K562 treated with DMSO at 1 percent for 4 hours (cell line): Measurements from ENCODE around the gene NAB2. TPM values are rescaled to one million over a fixed set of nuclear protein-coding genes. Genes with fewer than 3 reads are reported as not detected.

Source experiments
- total RNA-seq: library from RNA; unstranded; fragments of 300-600 nt; gene quantifications from 2 replicates; pipeline ENCODE4 v1.2.3, GENCODE V29; 2022; ENCODE audit not compliant: insufficient read depth

Gene NAB2, protein sequence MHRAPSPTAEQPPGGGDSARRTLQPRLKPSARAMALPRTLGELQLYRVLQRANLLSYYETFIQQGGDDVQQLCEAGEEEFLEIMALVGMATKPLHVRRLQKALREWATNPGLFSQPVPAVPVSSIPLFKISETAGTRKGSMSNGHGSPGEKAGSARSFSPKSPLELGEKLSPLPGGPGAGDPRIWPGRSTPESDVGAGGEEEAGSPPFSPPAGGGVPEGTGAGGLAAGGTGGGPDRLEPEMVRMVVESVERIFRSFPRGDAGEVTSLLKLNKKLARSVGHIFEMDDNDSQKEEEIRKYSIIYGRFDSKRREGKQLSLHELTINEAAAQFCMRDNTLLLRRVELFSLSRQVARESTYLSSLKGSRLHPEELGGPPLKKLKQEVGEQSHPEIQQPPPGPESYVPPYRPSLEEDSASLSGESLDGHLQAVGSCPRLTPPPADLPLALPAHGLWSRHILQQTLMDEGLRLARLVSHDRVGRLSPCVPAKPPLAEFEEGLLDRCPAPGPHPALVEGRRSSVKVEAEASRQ
- 27.9 and 29.0 TPM in 2 replicates for total RNA-seq

DNA sequence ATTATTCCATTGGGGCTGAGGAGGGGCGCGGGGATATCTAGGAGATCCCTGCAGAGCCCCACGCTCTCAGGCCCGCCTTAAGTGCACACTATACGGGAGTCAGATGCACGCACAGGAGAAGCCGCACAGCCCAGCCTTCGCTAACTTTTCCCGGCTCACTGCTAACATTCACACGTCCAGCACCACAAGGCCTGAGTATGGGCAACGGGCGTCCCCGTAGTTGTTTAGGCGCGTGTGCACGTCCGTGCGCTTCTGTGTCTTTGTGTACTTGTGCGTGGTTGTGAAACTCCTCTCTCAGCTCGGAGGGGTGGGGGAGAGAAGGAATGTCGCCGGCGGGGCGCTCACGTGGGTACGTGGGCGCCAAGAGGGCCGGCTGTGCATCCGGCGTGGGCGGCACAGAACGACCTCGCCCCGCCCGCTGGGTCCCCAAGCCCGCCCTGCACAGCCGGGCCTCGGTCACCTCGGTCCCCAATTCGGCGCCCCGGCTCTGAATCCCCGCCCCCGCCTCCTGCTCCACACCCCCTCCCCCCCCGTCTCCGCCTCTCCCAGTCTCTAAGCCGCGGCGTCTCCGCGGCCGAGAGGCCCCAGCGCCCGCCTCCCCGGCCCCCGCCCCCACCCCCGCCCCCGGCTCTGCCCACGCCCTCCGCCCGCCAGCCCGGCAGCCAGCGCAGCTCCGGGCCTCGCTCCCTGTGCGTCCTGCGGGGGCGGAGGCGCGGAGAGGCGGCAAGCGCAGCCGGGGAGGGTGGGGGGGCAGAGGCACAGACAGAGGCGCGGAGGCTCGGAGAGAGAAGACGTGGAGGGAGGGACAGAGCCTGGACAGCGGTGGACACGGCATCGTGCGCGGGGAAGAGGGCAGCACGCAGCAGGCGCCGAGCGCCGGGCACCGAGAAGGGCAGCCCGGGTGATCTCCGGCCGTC, at the start of gene NAB2:
NAB2 (plus strand) TSS at position 761 of the 917 bp plus-strand sequence. CDS start 158 bp downstream, outside the sequence.

GRCh38 chr12:57049890-57050289, 39.0 kb upstream of the NAB2 start, which contains the start of gene MYO1A:
MYO1A (minus strand) TSS chr12:57050129; CDS start chr12:57048323, 1,806 bp downstream.

DNA sequence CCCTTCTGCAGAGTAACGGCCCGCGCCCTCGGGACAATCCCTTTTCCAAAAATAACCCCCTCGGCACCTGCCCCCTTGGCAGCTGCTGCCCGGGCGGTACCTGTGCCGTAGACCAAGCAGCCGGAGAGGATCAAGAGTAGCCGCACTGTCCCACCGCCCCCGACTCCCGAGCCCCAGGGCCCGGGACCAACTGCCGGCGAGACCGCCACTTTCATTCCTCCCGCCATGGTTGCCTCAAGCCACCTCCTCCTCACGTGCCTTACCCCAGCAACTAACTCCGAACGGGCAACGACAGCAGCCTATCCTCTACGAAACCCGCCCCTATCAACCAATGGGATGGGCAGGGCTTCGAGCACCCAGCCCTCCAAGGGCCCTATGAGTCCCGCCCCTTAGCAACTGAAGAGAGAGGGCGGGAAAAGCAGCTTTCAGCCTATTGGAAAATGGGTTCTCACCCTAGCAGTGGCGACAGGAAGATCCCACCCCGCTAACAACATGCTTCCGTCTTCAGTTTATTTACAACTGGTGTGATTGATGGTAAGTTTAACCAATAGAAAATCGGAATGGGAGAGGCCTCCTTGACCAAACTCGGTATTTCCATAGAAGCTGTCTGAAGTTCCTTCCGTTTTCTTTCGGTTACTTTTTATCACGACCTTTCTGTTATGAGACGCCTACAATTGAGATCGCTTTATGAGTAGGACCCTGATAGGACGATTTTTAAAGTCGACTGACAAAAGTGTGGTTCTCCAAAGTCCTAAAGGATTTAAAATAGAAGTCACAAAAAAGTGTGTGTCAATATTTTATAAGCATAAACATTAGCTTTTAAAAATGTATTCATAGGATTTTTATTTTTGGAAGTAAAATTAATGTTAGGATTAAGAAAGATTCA, 10.2 kb upstream of the NAB2 start, which contains the start of gene NEMP1:
NEMP1 (minus strand) TSS at position 273 of the 886 bp plus-strand sequence; CDS start at position 227, 46 bp downstream.

DNA sequence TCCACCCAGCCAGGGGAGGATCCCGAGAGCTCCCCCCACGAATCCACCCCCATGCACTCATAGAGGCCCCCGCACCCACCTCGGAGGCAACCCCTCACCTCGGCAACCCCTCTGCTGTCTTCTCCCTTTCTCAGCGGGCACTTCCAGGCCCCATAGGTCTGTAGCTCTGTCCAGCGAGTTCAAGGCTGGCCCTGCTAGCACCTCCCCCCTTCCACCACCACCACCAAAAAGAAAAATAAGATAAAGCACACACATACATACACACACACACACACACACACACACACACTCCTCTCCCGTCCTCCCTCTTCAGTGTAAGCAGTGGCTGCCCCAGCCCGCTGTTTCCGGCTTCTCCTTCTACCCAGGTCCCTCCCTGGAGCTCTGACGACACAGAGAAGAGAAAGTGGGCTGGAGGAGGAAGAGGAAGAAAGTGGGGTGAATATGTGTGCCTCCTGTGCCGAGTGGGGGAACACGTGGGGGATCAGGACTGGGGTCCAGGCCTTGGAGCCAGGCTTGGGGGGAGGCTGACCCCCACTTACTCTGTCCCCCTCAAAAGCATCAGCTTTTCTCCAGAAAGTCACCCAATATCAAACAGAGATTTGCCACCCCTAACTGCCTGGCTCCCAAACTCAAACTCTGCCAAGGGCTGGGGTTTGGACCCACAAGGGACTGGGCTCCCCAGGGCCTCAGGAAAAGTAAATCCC, 22.3 kb downstream of the NAB2 start, which contains the start of gene STAT6:
STAT6 (minus strand) TSS at position 332 of the 704 bp plus-strand sequence. CDS start 3,084 bp downstream, outside the sequence.

DNA sequence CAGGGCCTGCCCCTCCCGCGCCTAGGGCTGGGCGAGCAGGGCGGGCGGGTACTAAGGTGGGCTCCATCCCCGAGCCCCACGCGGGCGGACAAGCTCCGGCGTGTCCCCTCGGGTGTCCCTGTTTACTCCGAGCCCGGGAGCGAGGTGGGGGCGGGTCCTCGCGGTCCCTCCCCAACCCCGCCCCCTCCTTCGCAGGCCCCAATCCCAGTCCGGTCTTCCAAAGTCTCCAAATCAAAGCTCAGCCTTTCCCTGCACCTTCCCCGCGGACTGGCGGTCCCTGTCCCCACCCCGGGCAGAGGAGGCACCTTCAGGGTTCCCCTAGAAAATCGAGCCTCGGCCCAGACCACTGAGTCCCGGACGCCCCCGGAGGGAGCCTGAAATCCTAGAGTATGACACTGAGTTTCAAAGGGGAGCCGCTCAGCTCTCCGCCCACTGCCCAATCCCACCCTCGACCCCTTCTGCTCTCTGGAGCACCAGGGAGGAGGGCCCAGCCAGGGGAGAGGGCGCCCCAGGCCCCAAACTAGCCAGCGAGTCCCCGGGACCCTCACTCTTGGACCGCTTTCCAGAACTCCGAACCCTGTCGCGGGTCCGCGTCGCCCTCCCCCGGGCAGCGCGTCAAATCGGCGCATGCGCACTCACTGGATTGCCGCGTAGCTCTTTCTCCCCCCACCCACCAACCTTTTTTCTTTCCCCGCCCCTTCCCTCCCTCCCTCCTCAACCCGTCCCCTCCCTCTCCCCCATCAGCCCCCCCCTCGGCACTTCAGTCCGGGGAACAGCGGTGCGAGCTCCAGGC, 39.0 kb downstream of the NAB2 start, which contains the start of gene LRP1:
LRP1 (plus strand) TSS at position 758 of the 793 bp plus-strand sequence. CDS start 482 bp downstream, outside the sequence.

Other genes with a start within 250 kb of the NAB2 start
- gene SDR9C7, start 154.7 kb upstream of the NAB2 start, total RNA-seq, result not detected in 2 replicates
- 0.50 TPM in 1 of 2 replicates, not detected in the other for gene RDH16, start 131.5 kb upstream of the NAB2 start, total RNA-seq
- gene ZBTB39, start 82.6 kb upstream of the NAB2 start, total RNA-seq, result 6.7 and 8.9 TPM in 2 replicates
- 1.2 TPM in 1 of 2 replicates, not detected in the other for gene TAC3, start 72.6 kb upstream of the NAB2 start, total RNA-seq
- gene MYO1A, start 39.0 kb upstream of the NAB2 start, total RNA-seq, result 0.25 TPM in 1 of 2 replicates, not detected in the other
- gene NEMP1, start 10.3 kb upstream of the NAB2 start, total RNA-seq, result 27.9 and 32.2 TPM in 2 replicates
- 39.9 and 42.8 TPM in 2 replicates for gene STAT6, start 22.2 kb downstream of the NAB2 start, total RNA-seq
- 2.2 and 4.7 TPM in 2 replicates for gene LRP1, start 39.4 kb downstream of the NAB2 start, total RNA-seq
- gene LRP1-AS, start 58.5 kb downstream of the NAB2 start, total RNA-seq, result not detected in 2 replicates
- gene NXPH4, start 127.7 kb downstream of the NAB2 start, total RNA-seq, result 6.5 and 7.2 TPM in 2 replicates
- gene SHMT2, start 140.6 kb downstream of the NAB2 start, total RNA-seq, result 643 and 739 TPM in 2 replicates
- gene STAC3, start 162.1 kb downstream of the NAB2 start, total RNA-seq, result 6.3 and 7.1 TPM in 2 replicates